Measurements from ENCODE around the gene MYO1D.

DNA sequence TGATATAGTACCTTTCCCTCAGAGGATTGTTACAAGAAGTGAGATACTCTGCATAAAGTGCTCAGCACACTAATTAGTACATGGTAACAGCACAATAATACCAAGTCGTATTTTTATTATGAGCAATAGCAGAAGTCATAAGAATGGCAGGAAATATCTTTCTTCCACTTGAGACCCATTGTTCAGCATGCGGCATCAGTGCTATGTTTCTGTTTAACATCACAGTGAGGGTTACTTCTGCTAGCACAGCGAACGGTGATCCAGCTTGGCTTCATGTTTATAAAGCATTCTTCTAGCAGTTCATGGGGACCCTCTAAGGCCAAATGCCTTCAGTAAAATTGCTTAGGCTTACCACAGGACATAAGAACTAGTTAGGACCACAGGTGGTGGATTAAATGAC lies 83.1 kb downstream of the MYO1D start:
- TF ChIP-seq POLR2AphosphoS5 (IDR thresholded peaks at IDR 0.05) (no peak), POLR2A (IDR thresholded peaks at IDR 0.05) (no peak)
